Neural cell (in vitro differentiated cells): Measurements from ENCODE around the gene PKHD1. TPM values are rescaled to one million over a fixed set of nuclear protein-coding genes. Genes with fewer than 3 reads are reported as not detected.

ENCODE experiments used
- H2AFZ ChIP-seq: fragments of 200-600, 300-800 bp; sonication (generic), shearing (Covaris generic); 2 replicates; pipeline ENCODE4 v1.6.0; 2014; ENCODE audit warnings: low read depth, mild to moderate bottlenecking, antibody characterized with exemption, low read length, moderate library complexity
- H3F3A ChIP-seq: fragments of 200-600 bp; shearing (Covaris generic); 2 replicates; pipeline ENCODE4 v1.6.1; 2016; ENCODE audit warnings: mild to moderate bottlenecking, moderate library complexity, mixed read lengths, antibody characterized with exemption, low read length; ENCODE audit not compliant: insufficient read depth, poor library complexity, severe bottlenecking
- H3K27ac ChIP-seq: fragments of 200-600, 300-800 bp; sonication (generic), shearing (Covaris generic); 2 replicates; pipeline ENCODE4 v1.5.1; 2014; ENCODE audit warnings: mild to moderate bottlenecking, low read length, moderate library complexity
- H3K27me3 ChIP-seq: fragments of 300-800, 200-600 bp; sonication (generic), shearing (Covaris generic); 2 replicates; pipeline ENCODE4 v1.6.0; 2014; ENCODE audit warnings: mild to moderate bottlenecking, low read depth, low read length, moderate library complexity; ENCODE audit not compliant: insufficient read depth
- H3K36me3 ChIP-seq: fragments of 300-800, 200-600 bp; sonication (generic), shearing (Covaris generic); 2 replicates; pipeline ENCODE4 v1.5.1; 2014; ENCODE audit warnings: mild to moderate bottlenecking, antibody characterized with exemption, low read length, moderate library complexity; ENCODE audit not compliant: insufficient read depth
- H3K4me2 ChIP-seq: fragments of 300-800, 200-600 bp; sonication (generic), shearing (Covaris generic); 2 replicates; pipeline ENCODE4 v1.6.0; 2014; ENCODE audit warnings: mild to moderate bottlenecking, low read length
- H3K4me3 ChIP-seq: fragments of 300-800, 200-600 bp; sonication (generic), shearing (Covaris generic); 2 replicates; pipeline ENCODE4 v1.5.1; 2014; ENCODE audit warnings: mild to moderate bottlenecking, low read length, moderate library complexity
- H3K79me2 ChIP-seq: fragments of 200-600 bp; shearing (Covaris generic); replicated peaks from 2 replicates; pipeline ENCODE4 v1.6.0; 2014; ENCODE audit warnings: mild to moderate bottlenecking, low read length, moderate library complexity; ENCODE audit not compliant: insufficient read depth
- H3K9ac ChIP-seq: fragments of 300-800, 200-600 bp; sonication (generic), shearing (Covaris generic); 2 replicates; pipeline ENCODE4 v1.6.1; 2016; ENCODE audit warnings: mild to moderate bottlenecking, low read length, mixed read lengths
- H3K9me2 ChIP-seq: fragments of 200-600 bp; shearing (Covaris generic); 2 replicates; pipeline ENCODE4 v1.6.1; 2016; ENCODE audit warnings: mild to moderate bottlenecking, low read length, mixed read lengths; ENCODE audit not compliant: insufficient read depth
- H3K9me3 ChIP-seq: fragments of 200-600, 300-800 bp; sonication (generic), shearing (Covaris generic); 2 replicates; pipeline ENCODE4 v1.6.1; 2016; ENCODE audit warnings: mild to moderate bottlenecking, mixed run types, low read length, moderate library complexity, mixed read lengths
- H4K20me1 ChIP-seq: fragments of 200-600 bp; shearing (Covaris generic); 2 replicates; pipeline ENCODE4 v1.6.1; 2016; ENCODE audit warnings: mild to moderate bottlenecking, mixed run types; ENCODE audit not compliant: insufficient read depth
- CTCF ChIP-seq: fragments of 450-650 bp; IDR thresholded peaks from 2 replicates; pipeline ENCODE4 v1.5.1; 2014; ENCODE audit warnings: antibody characterized with exemption, mild to moderate bottlenecking, moderate library complexity; ENCODE audit not compliant: poor library complexity, severe bottlenecking
- EP300 ChIP-seq: fragments of 450-650 bp; conservative IDR thresholded peaks from 2 replicates; pipeline ENCODE4 v1.6.1; 2014; ENCODE audit warnings: antibody characterized with exemption, mild to moderate bottlenecking, moderate library complexity; ENCODE audit not compliant: poor library complexity, severe bottlenecking
- EZH2 ChIP-seq: fragments of 200-600, 300-800 bp; shearing (Covaris generic), sonication (generic); IDR thresholded peaks from 2 replicates; pipeline ENCODE4 v1.6.1; 2014; ENCODE audit warnings: antibody characterized with exemption, low read length, borderline replicate concordance, mild to moderate bottlenecking; ENCODE audit not compliant: insufficient read depth, poor library complexity, severe bottlenecking
- MXI1 ChIP-seq: fragments of 450-650 bp; conservative IDR thresholded peaks from 2 replicates; pipeline ENCODE4 v1.6.1; 2014; ENCODE audit warnings: antibody characterized with exemption, mild to moderate bottlenecking; ENCODE audit not compliant: poor library complexity, severe bottlenecking
- POLR2AphosphoS5 ChIP-seq: IDR thresholded peaks from 2 replicates; pipeline ENCODE4 v1.6.1; 2012
- RAD21 ChIP-seq: fragments of 450-650 bp; conservative IDR thresholded peaks from 2 replicates; pipeline ENCODE4 v1.6.1; 2014; ENCODE audit warnings: antibody characterized with exemption, mild to moderate bottlenecking, moderate library complexity
- REST ChIP-seq: IDR thresholded peaks from 2 replicates; pipeline ENCODE4 v1.6.1; 2012; ENCODE audit warnings: borderline replicate concordance
- SMC3 ChIP-seq: fragments of 450-650 bp; conservative IDR thresholded peaks from 2 replicates; pipeline ENCODE4 v1.6.1; 2014; ENCODE audit warnings: antibody characterized with exemption, mild to moderate bottlenecking, moderate library complexity; ENCODE audit not compliant: poor library complexity
- TAF1 ChIP-seq: IDR thresholded peaks from 2 replicates; pipeline ENCODE4 v1.6.1; 2012; ENCODE audit warnings: low read depth
- polyA minus RNA-seq: library from RNA; depleted of rRNA, polyadenylated mRNA; stranded (reverse); fragments of >200 nt; gene quantifications from 2 replicates; pipeline ENCODE4 v1.2.3, GENCODE V29; 2014
- polyA plus RNA-seq: library from polyadenylated mRNA; depleted of rRNA; stranded (reverse); fragments of >200 nt; gene quantifications from 2 replicates; pipeline ENCODE4 v1.2.3, GENCODE V29; 2014

Gene PKHD1
- not detected in 2 replicates for polyA plus RNA-seq
- under 0.01 TPM in 1 of 2 replicates, not detected in the other for polyA minus RNA-seq

- Histone ChIP-seq H3K9ac (no peak within 1 kb of the TSS), H3K9me2 (no peaks in the 10 kb centered on the region), H4K20me1 (no peaks in the 10 kb centered on the region), H2AFZ (no peak within 1 kb of the TSS), H3K79me2 (no peaks in the 10 kb centered on the region), H3F3A (no peaks in the 10 kb centered on the region), H3K36me3 (no peaks in the 10 kb centered on the region), H3K9me3 (no peaks in the 10 kb centered on the region), H3K27ac (no peak within 1 kb of the TSS), H3K4me2 (no peak within 1 kb of the TSS), H3K4me3 (no peak within 1 kb of the TSS), H3K27me3 (no peaks in the 10 kb centered on the region)
- TF ChIP-seq EZH2 = no peak
- TF ChIP-seq RAD21 = no peak
- TF ChIP-seq MXI1 = no peak
- TF ChIP-seq CTCF = no peak
- no peak for TF ChIP-seq POLR2AphosphoS5
- no peak for TF ChIP-seq REST
- TF ChIP-seq SMC3 = no peak
- no peak for TF ChIP-seq EP300
- no peak for TF ChIP-seq TAF1
These were observed at the start of gene PKHD1 for GRCh38 chr6:52087498-52087999. TSS of gene PKHD1 (minus strand) at chr6:52087613. CDS start at chr6:52084933, 2,680 bp downstream.

GRCh38 chr6:52136934-52137467 lies 49.6 kb upstream of the PKHD1 start:
- no peaks in the 10 kb centered on the region for H3K79me2 ChIP-seq
- H3F3A ChIP-seq = no peaks in the 10 kb centered on the region
- H3K9me2 ChIP-seq = no peaks in the 10 kb centered on the region
- H2AFZ ChIP-seq = no peak overlapping the region
- no peak overlapping the region for H3K4me2 ChIP-seq
- no peak overlapping the region for H3K9ac ChIP-seq
- no peaks in the 10 kb centered on the region for H3K27me3 ChIP-seq
- no peaks in the 10 kb centered on the region for H3K36me3 ChIP-seq
- H3K9me3 ChIP-seq = no peaks in the 10 kb centered on the region
- no peak overlapping the region for H3K27ac ChIP-seq
- no peak for TF ChIP-seq SMC3
- TF ChIP-seq REST = no peak
- TF ChIP-seq EZH2 = no peak
- no peak for TF ChIP-seq POLR2AphosphoS5
- TF ChIP-seq MXI1 = no peak
- no peak for TF ChIP-seq EP300
- TF ChIP-seq CTCF = no peak
- TF ChIP-seq TAF1 = no peak
- TF ChIP-seq RAD21 = no peak
- H4K20me1 ChIP-seq = no peaks in the 10 kb centered on the region
- no peak overlapping the region for H3K4me3 ChIP-seq
